Smooth muscle cell of the brain vasculature (primary cell): Measurements from ENCODE around the gene LYRM9.
"Not testable (repeated sequence)": the region's sequence is repeated elsewhere in the genome, so short reads cannot be mapped to it uniquely, and the experiment has no call there.

Experiments
- DNase-seq: peaks from one replicate; pipeline ENCODE4 v3.0.0-alpha.2; 2012; ENCODE audit warnings: low read depth, low spot score

Gene LYRM9

DNA sequence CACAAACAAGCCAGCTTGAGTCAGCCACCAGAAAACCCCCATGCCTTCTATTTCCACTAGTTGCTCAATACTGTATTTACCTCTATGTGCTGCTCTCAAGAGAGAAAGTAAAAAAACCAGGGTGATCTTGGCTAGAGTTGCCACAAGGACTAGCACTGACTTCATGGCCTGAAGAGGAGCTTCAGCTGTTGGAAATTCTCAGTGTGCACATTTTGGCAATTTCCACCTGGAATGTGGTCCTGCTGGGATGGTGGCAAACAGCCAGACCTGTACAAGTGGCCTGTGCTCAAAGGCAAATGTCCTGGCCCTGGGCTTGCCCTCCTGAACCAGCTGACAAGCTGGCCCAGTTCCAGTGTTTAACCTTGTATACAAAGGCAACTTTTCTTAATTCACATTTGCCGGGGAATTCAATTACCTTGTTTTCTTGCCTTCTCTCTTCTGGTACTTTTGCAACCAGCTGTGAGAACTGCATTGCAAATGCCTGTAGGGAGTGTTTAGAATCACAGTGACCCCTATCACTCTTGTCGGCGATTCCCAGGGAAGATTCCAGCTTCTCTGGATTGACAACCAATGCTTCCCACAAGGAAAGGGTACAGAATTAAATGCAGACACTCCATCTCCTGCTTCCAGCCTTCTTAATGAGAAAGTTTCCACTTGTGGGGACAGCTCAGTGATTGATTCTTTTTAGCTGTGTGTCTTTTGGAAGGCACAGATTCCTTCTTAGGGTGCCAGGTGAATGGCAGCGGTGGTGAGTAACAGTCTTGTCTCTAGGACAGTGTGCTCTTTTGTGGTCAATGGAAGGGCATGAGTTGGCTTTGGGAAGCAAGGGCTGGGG lies 53.4 kb downstream of the LYRM9 start:
- not testable (repeated sequence) for DNase-seq

DNA sequence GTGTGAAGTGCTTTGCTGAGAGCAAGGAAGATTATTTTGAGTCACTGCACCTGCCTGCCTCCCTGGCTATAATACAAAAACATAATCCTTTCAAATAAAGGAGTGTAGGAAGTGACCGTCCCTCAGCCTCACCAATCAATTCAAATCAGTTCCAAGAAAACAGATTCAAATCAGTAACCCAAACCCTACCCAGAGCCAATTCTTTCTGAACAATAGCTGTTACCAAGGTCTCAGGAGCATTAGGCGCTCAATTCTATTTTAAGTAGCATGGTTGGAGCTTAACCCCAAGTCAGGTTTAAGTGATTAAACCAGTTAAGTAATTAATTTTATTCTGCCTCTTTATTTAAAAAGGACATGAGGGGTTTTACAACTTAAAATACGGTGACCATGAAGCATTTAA lies 54.6 kb downstream of the LYRM9 start:
- DNase-seq, result not testable (repeated sequence)

DNA sequence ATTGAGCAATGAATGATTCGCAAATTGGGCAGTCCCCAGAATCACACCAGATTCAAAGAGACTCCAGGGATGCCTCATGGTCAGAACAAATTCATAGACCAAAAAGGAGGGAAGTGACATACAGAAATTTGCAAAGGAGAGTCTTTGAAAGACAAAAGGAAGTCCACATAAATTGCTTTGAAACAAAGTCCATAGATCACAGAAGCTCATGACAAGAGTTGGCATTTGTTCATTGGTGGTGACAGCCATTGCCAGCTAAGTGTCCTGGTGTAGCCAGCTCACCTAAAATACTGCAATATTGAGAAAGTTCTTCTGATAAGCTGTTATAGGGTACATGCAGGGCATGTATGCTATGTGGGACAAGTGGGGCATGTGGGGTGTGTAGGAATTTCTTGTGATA lies 55.4 kb downstream of the LYRM9 start:
- not testable (repeated sequence) for DNase-seq

- no peak for DNase-seq
These were observed 56.5 kb downstream of the LYRM9 start for GRCh38 chr17:27836651-27837050.

- no peak for DNase-seq
These were observed 58.6 kb downstream of the LYRM9 start for GRCh38 chr17:27834571-27834970.

- DNase-seq, result no peak
These were observed 60.3 kb downstream of the LYRM9 start for GRCh38 chr17:27832831-27833230.

- DNase-seq, result not testable (repeated sequence)
These were observed 63.3 kb downstream of the LYRM9 start for GRCh38 chr17:27829888-27830287.

- not testable (repeated sequence) for DNase-seq
These were observed 63.9 kb downstream of the LYRM9 start for GRCh38 chr17:27829143-27829711.
